ENCODE results near the gene FUOM.

- TF ChIP-seq, protein P1, sequence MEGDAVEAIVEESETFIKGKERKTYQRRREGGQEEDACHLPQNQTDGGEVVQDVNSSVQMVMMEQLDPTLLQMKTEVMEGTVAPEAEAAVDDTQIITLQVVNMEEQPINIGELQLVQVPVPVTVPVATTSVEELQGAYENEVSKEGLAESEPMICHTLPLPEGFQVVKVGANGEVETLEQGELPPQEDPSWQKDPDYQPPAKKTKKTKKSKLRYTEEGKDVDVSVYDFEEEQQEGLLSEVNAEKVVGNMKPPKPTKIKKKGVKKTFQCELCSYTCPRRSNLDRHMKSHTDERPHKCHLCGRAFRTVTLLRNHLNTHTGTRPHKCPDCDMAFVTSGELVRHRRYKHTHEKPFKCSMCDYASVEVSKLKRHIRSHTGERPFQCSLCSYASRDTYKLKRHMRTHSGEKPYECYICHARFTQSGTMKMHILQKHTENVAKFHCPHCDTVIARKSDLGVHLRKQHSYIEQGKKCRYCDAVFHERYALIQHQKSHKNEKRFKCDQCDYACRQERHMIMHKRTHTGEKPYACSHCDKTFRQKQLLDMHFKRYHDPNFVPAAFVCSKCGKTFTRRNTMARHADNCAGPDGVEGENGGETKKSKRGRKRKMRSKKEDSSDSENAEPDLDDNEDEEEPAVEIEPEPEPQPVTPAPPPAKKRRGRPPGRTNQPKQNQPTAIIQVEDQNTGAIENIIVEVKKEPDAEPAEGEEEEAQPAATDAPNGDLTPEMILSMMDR (IDR thresholded peaks at IDR 0.05 in 2 of 3, conservative IDR thresholded peaks at IDR 0.05 in 1 of 3; ENCODE audit: control insufficient read depth in 2 of 3, extremely low read depth in 1 of 3, insufficient read depth in 1 of 3, low read depth in 3 of 3, low read length in 3 of 3), result no peak
- TF ChIP-seq PML (IDR thresholded peaks at IDR 0.05; ENCODE audit: low read length) (no peak), NRF1 (conservative IDR thresholded peaks at IDR 0.05; ENCODE audit: low read depth, low read length) (no peak), POLR2AphosphoS5 (IDR thresholded peaks at IDR 0.05; ENCODE audit: low read length) (no peak), HDGF (IDR thresholded peaks at IDR 0.05) (no peak)
Measured at GRCh38 chr10:133394801-133395221, 37.0 kb upstream of the FUOM start.
